Thymus (tissue), 11 donors: ENCODE data around the gene VWF. TPM values are rescaled to one million over a fixed set of nuclear protein-coding genes. Genes with fewer than 3 reads are reported as not detected.

Experiments used
- DNase-seq, 9 donors: peaks; one replicate each; pipeline ENCODE4 v3.0.0-alpha.2; 2013; ENCODE audit warnings: low spot score in 9 of 9, low read depth in 6 of 9, missing footprints in 1 of 9
- H3K27ac ChIP-seq, 2 donors: one replicate each; pipeline ENCODE4 v1.5.1; 2013; ENCODE audit warnings: control low read depth in 1 of 2, low read depth in 1 of 2, low read length in 1 of 2, mild to moderate bottlenecking in 1 of 2, moderate library complexity in 1 of 2
- H3K27me3 ChIP-seq, 2 donors: one replicate each; pipeline ENCODE4 v1.5.1; 2013; ENCODE audit warnings: low read length in 1 of 2; ENCODE audit not compliant: control insufficient read depth in 2 of 2, insufficient read depth in 1 of 2
- H3K36me3 ChIP-seq, 2 donors: one replicate each; pipeline ENCODE4 v1.5.1; 2013; ENCODE audit warnings: low read length in 1 of 2, mild to moderate bottlenecking in 1 of 2, moderate library complexity in 1 of 2; ENCODE audit not compliant: control insufficient read depth in 2 of 2, insufficient read depth in 2 of 2
- H3K4me1 ChIP-seq, 2 donors: one replicate each; pipeline ENCODE4 v1.5.1; 2013; ENCODE audit warnings: low read length in 2 of 2; ENCODE audit not compliant: control insufficient read depth in 2 of 2, insufficient read depth in 2 of 2
- H3K4me3 ChIP-seq, 2 donors: one replicate each; pipeline ENCODE4 v1.5.1; 2013; ENCODE audit warnings: low read length in 2 of 2, control low read depth in 1 of 2, mild to moderate bottlenecking in 1 of 2
- H3K9me3 ChIP-seq, 2 donors: one replicate each; pipeline ENCODE4 v1.5.1; 2013; ENCODE audit warnings: low read length in 1 of 2, mild to moderate bottlenecking in 1 of 2; ENCODE audit not compliant: control insufficient read depth in 2 of 2, insufficient read depth in 1 of 2
- WGBS: extraction: QIAGEN DNeasy Blood & Tissue Kit; methylation state at CpG from one replicate; pipeline ENCODE4 v1.1.7; 2013; 5-methylcytosine and 5-hydroxymethylcytosine counted together
- polyA plus RNA-seq: library from polyadenylated mRNA; stranded (reverse); fragments of 200-250 nt; gene quantifications from one replicate; pipeline ENCODE4 v1.2.3, GENCODE V29; 2013
- total RNA-seq: library from RNA; stranded (reverse); fragments of 120-200 nt; gene quantifications from one replicate; pipeline ENCODE4 v1.2.4, GENCODE V29; 2013
- donor health status: healthy.

VWF gene
- total and polyA plus RNA-seq, 2 donors: 6.7 to 33.8 TPM

- H3K4me1 ChIP-seq: no peaks in the 10 kb centered on the region
- no peak overlapping the region for H3K4me3 ChIP-seq
- DNase-seq: no peak
- no peaks in the 10 kb centered on the region for H3K9me3 ChIP-seq
- H3K36me3 ChIP-seq: no peaks in the 10 kb centered on the region
- H3K27ac ChIP-seq: no peak overlapping the region
- WGBS: 88% methylated on average over 15 of the region's 15 CpGs
- no peaks in the 10 kb centered on the region for H3K27me3 ChIP-seq
Observed at GRCh38 chr12:6088921-6089747, 35.3 kb downstream of the VWF start.

- Histone ChIP-seq H3K27me3 (no peaks in the 10 kb centered on the region), H3K9me3 (no peaks in the 10 kb centered on the region), H3K4me1 (no peaks in the 10 kb centered on the region), H3K4me3 (no peak overlapping the region), H3K36me3 (no peaks in the 10 kb centered on the region), H3K27ac (no peak overlapping the region)
- over 99% methylated on average over 2 of the region's 2 CpGs for WGBS
- no peak for DNase-seq
Observed at GRCh38 chr12:6086316-6086715, 38.2 kb downstream of the VWF start.

GRCh38 chr12:6085841-6086240, 38.6 kb downstream of the VWF start:
- 96% methylated on average over 3 of the region's 3 CpGs for WGBS
- Histone ChIP-seq H3K27me3 (no peaks in the 10 kb centered on the region), H3K9me3 (no peaks in the 10 kb centered on the region), H3K27ac (no peak overlapping the region), H3K4me1 (no peaks in the 10 kb centered on the region), H3K36me3 (no peaks in the 10 kb centered on the region), H3K4me3 (no peak overlapping the region)
- no peak for DNase-seq

DNA sequence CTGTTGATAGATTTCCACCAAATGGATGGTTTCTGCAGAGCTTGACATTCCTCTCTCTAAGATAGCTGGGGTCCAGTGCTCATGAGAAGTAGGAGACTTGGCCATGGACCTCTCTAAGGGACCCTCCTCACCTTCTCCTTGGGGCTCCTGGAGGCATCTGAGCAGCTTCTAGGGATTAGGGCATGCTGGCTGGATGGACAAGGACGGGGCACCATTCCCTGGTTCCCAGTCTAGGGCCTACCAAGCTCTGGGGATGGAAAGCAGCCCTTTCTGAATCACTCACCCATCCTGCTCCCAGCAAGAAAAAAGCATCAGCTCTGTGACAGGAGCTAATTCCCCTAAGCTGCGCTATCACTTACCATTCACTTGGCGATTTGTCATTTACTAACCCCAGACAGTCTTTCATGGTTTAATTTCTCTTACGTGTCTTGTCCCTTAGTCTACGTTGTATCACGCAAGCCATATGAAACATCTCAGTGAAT, 39.5 kb downstream of the VWF start:
- H3K4me1 ChIP-seq: no peaks in the 10 kb centered on the region
- no peak for DNase-seq
- no peak overlapping the region for H3K27ac ChIP-seq
- no peak overlapping the region for H3K4me3 ChIP-seq
- WGBS: 98% methylated on average over 6 of the region's 6 CpGs
- H3K36me3 ChIP-seq: no peaks in the 10 kb centered on the region
- H3K9me3 ChIP-seq: no peaks in the 10 kb centered on the region
- no peaks in the 10 kb centered on the region for H3K27me3 ChIP-seq

DNA sequence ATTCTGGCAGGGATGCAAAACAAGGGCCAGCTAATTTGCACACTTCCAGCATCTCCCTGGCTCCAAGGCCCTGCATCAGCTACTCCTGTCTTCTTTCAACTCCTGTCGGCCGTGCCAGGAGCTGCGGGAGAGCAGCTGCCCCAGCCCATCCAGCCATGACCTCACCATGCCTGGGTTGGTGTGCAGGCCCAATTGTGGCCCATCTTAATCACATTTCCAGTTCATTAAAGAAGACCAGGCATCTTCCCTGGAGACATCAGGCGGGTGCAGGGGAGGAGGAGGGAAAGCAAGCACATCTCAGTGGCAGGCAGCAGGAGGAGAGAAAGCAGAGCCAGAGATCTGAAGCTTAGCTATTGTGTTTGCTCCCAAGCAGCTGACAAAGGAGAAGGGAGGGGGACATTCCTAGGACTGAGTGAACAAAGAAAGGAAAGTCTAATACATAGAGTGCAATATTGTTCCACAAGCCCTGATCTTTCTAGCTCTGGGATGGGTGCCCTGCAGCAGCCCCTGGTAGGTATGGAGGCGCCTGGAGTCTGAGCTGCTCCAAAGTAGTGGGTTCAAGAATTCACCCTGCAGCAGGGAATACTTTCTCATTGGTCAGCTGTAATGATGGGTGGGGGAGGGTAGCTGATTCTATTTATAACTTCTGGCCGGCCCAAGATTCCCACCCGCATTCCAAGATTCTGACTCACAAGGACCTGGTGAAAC, 40.1 kb downstream of the VWF start:
- Histone ChIP-seq H3K4me3 (no peak overlapping the region), H3K4me1 (no peaks in the 10 kb centered on the region), H3K9me3 (no peaks in the 10 kb centered on the region), H3K36me3 (no peaks in the 10 kb centered on the region), H3K27me3 (no peaks in the 10 kb centered on the region), H3K27ac (no peak overlapping the region)
- DNase-seq: no peak
- 90% methylated on average over 7 of the region's 7 CpGs for WGBS

DNA sequence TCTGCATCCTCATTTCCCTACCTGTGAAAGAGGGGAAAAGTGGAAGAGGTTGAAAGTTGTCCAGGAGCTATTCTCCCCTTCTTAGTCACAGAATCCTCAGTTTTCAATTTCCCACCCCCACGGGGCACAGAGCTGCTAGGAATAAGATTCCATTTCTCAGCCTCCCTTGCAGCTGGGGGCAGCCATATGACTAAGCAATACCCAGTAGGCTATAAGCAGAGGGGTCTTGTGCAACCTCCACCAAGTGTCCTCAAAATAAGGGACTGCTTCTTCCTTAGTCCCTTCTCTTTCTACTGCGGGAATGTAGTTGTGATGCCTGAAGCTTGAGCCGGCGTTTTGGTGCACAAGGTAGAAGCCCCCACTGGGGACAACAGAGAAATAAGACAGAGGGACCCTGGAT, 40.9 kb downstream of the VWF start:
- Histone ChIP-seq H3K4me1 (no peaks in the 10 kb centered on the region), H3K9me3 (no peaks in the 10 kb centered on the region), H3K27ac (no peak overlapping the region), H3K36me3 (no peaks in the 10 kb centered on the region), H3K4me3 (no peak overlapping the region), H3K27me3 (no peaks in the 10 kb centered on the region)
- DNase-seq: no peak
- WGBS: 83% methylated on average over 4 of the region's 4 CpGs

DNA sequence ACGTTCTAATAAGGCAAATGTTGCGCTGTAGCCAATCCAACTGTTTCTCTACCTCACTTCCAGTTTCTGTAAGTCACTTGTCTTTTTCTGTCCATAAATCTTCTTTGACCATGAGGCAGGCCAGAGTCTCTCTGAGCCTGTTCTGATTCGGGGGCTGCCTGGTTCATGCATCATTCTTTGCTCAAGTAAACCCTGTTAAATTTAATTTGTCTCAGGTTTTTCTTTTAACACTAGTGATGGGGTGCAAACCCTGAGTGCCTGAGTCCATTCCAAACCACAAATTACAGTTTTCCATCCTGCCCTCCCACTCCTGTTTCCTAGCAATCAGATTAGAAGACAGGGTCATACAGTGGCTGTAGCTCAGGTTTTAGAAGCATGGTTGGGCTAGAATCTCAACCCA, 41.9 kb downstream of the VWF start:
- DNase-seq: no peak

GRCh38 chr12:6080149-6081045, 44.1 kb downstream of the VWF start:
- Histone ChIP-seq H3K36me3 (no peaks in the 10 kb centered on the region), H3K27ac (no peak overlapping the region), H3K4me3 (no peak overlapping the region), H3K4me1 (peaks cover 2 to 7% of the 10 kb centered on the region in 2 donors), H3K27me3 (peaks cover 0 to 7% of the 10 kb centered on the region in 2 donors), H3K9me3 (no peaks in the 10 kb centered on the region)
- WGBS: 98% methylated on average over 18 of the region's 18 CpGs
- no peak for DNase-seq

More for the DNA sequence above, 41.9 kb downstream of the VWF start:
- no peaks in the 10 kb centered on the region for H3K27me3 ChIP-seq
- no peaks in the 10 kb centered on the region for H3K4me1 ChIP-seq
- H3K36me3 ChIP-seq: no peaks in the 10 kb centered on the region
- no peak overlapping the region for H3K27ac ChIP-seq
- WGBS: 97% methylated on average over 3 of the region's 3 CpGs
- no peaks in the 10 kb centered on the region for H3K9me3 ChIP-seq
- H3K4me3 ChIP-seq: no peak overlapping the region
